ENCODE results near the gene UBALD2.
"Not testable (repeated sequence)": the region's sequence is repeated elsewhere in the genome, so short reads cannot be mapped to it uniquely, and the experiment has no call there.

UBALD2 gene

DNA sequence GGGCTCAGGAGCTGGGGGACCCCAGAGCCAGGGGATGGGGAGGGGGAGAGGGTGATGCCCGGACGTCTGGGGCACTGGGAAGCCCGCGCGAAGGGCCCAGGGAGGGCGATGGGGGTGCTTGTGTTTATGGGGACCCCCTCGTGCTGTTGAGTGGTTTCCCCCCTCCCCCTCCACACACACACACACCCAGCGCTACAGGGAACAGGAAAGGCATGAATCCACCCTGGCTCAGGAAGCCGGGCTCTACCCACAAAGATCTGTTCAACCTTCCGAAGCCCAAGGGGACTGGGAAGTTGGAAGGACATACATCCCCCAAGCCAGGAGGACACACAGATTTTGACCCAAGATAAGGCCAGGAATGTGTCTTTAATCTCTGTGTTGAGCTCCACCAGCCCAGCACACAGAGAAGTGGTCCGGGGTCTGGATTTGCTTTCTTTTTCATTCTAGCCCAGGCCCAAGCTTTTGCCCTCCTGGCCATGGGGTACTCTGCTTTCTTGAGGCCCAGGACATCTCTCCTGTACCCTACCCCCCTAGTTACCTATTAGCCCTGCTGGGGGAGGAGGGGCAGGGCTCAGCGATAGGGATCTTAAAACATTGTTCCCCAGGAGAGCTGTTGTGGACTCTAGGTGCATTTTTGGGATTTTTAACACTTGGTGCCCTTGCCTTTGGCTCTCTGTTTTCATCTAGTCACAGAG, 1.2 kb downstream of the UBALD2 start:
- no peak for DNase-seq

DNA sequence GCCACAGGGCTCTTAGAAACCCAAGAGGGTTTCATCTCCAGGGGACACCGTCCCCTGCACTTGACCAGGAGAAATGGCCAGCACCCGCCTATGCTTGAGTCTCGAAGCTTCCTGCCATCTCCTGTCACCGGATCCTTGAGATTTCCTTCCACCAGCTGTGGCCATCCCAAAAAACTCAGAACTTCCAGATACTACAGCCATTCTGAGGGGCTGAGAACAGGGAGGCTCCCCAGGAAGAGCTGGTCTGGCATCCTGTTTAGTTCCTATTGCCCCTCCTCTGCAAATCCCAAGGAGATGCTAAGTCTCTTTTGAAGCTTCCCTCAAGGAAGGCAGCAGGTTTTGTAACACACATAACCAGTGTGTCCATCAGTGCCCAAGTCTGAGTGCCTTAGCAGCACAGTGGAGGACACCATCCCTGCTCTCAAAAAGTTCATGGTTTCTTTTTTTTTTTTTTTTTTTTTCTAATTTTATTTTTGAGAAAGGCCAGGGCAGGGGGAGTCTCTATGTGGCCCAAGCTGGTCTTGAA, 2.0 kb downstream of the UBALD2 start:
- no peak for DNase-seq

DNA sequence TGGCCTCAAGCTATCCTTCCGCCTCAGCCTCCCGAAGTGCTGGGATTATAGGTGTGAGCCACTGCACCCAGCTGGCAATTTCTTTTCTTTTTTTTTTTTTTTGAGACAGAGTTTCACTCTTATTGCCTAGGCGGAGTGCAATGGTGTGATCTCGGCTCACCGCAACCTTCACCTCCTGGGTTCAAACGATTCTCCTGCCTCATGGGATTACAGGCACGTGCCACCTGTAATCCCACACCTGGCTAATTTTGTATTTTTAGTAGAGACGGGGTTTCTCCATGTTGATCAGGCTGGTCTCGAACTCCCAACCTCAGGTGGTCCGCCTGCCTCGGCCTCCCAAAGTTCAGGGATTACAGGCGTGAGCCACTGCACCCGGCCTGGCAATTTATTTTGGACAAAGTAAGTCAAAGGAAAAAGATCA, 2.4 kb downstream of the UBALD2 start:
- DNase-seq = not testable (repeated sequence)

DNA sequence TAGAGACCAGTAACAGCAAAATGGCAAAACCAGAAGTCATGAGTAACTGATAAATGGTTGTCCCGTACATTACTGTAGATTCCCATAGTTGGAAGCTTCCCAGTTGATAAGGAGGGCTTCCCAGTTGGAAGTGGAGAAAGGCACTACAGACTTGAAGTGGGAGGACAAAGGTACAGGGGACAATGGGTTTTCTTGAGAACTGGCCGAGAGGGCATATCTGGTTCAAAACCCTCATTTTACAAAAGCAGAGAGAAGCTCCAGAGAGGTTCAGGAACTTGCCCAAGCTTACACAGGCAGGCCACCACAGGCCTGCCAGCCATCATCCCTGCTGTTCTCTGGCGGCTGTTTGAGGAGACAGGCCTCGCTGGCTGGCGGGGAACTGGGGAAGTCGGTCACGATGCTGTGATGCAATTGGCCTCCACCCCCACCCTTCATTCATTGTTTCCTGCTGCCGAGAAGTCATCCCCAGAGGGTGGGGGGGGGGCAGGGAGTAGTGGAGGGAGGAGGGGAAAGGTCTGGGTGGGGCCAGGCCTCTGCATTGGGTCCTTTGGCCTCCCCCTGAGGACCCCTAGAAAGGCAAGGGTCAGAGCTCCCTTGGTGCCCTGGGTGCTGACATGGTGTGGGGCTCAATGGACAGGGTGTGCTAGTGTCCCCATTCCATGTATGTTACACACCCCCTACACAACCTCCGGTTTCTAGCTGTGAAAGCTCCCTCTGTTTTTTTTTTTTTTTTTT, 3.0 kb downstream of the UBALD2 start:
- DNase-seq = peak; percentile 89 to 92

DNA sequence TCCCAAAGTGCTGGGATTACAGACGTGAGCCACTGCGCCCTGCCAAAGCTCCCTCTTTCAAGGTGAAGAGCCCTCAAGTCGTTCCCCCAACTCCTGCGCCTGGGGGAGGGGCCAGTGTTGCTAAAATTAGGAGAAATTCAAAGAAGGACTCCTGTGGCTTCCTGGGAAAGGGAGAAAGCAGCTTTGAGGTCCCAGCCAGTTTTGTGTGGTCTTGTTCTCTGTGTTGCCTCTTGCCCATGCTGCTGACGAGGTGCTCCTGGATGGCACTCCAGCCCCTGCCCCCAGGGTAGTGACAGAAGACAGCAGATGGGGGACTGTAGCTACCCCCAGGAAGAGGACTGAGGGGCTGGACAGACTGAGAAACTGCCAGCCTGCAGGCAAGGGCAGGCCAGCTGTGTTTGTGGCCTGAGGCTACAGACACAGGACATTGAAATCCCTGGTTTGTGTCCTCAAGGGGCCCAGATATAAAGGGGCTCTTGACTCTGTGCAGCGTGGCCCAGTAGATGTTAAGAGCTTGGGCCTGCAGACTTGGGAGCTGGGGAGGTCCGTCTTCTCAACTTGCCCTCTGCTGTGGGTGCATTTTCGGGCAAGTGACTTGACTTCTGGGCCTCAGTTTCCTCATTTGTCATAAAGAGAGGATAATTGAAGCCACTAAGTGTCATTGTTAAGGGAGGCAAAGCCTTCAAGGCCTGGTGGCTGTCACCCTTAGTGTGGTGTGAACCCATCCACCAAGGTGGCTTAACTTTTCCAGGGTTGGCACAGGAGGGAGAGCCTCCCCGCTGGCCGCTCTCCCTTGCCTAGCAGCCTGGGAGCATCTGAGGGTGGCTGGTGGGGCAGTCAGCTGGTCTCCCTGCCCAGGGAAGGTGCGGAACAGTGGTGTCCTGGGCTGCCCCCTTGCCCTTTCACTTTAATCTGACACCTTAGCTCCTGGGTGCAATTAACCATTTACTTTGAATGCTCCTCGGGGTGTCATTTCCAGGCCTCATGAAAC, 4.1 kb downstream of the UBALD2 start:
- no peak for DNase-seq

DNA sequence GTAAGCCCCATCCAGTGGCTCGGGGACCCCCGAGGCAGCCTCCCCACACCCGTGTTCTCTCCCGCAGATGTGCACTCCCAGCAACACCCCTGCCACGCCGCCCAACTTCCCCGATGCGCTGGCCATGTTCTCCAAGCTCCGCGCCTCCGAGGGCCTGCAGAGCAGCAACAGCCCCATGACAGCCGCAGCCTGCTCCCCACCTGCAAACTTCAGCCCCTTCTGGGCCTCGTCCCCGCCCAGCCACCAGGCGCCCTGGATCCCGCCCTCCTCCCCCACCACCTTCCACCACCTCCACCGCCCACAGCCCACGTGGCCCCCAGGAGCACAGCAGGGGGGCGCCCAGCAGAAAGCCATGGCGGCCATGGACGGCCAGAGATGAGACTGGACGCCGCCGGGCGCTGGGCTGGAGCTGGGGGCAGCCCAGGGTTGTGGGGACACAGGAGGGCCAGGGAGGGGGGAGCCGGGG, 5.0 kb downstream of the UBALD2 start:
- DNase-seq = no peak

DNA sequence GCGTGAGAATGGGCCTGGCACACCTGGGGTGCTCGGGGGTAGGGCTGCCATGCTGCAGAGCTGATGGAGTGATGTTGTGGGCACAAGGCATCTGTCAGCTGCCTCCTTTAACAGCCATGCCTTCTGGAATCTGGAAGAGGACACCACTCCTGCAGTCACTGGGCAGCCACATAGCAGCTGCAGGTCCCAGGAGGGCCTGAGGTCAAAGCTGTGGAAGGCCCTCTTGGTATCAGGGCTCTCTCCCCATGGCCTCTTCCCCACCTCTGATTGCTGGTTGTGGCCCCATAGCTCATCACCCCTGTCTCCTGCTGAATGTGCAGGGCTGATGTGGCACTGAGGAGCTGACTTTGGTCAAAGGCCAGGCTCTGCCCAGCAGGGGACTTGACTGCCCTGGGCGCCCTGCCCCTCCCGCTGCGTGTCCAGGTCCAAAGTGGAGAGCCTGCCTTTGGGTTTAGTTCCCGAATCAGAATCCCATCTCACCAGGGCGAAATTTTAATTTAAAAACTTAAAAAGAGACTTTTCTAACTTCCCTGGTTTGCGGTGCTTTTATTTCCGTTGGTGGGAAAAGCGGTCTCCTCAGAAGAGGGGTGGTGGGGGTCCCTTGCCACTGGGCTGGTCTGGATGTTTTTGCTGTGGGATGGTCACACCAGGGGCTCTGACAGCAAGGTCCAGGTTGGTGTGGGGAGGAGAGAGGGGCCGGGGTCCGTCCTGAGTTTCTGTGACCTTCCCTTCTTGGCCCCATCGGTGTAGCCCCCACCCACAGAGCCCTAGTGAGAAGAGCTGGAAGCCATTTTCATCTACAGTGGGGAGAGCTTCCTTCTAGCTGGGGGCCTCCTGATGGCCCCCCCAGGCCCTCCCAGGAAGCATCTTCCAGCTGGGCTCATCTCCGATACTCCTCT, 5.9 kb downstream of the UBALD2 start:
- no peak for DNase-seq

DNA sequence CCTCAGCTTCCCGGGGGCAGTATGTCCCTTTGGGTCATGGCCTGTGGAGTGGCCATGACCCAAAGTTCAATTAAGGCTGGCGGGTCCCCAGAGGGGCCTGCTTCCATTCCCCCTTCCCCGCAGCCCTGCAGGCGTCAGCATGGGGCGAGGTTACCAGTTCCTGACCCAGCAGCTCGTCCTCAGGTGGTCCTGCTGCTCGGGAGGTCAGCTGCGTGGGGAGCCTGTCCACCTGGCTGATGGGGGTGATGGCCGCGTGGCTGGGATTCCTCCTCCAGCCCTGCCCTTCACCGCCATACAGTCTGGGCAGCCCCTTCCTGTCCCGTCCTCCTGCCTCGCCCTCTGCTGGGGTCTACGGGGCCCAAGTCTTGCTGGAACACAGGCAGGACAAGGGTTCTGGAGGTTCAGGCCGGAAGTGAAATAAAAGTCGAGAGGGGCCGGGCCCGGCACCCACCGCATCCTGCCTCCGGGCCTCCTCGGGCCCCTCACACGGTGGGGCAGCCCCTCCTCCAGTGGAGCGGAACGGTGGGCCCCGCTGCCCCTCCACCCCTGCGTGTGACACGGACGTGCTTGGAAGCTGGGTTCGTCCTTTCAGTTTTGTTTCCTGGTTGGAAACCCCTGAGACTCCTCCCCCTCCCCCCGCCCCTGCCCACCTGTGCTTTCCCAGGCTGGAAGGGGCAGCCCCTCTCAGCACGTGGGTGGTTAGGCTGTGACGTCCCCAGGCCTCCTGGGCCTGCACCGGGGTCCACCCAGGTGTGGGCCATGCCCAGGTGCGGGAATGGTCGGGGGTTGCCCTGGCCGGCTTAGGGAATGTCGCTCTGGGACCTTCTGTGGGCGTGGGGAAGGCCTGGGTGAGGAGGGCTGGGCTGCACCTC, 6.8 kb downstream of the UBALD2 start:
- DNase-seq = peak; percentile 67 to 78

DNA sequence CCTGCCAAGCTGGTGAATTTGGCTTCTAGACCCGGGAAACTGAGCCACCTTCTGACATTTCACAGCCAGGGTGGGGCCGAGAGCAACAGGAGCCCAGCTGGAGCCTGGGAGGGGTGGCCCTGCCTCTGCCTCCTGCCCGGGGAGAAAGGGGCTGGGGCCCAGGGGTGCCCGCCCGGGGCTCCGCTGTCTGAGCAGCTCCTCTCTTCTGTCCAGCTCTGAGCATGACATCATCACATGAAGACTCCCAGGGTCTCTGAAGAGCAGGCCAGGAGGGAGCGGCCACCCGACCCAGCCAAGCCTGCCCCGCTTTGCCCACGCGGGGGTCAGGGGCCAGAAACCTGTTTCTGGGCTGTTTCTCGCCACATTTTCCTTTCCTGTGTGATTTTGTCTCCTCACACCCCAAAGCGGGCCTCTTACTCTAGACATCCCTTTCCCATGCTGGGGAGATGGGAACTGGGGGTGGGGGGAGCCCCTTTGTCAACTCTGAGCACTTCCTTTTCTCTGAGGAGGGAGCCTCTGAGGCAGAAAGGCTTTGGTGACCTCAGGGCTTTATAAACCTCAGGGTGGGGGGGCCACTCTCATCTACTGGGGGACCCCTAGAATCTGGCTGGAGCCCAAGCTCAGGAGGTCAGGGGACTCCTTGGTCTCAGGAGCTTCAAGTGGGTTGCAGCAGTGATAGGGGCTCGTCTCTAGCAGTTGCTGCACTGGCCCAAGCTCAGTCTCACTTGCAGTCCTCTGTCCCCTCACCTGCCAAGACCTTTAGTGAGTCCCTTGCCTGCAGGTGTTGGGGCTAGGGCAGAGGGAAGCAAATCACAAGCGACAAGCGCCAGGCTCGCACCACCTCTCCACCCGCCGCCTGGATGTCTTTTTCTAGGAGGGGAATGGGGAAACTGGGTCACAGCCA, 7.6 kb downstream of the UBALD2 start:
- peak; percentile 87 for DNase-seq

DNA sequence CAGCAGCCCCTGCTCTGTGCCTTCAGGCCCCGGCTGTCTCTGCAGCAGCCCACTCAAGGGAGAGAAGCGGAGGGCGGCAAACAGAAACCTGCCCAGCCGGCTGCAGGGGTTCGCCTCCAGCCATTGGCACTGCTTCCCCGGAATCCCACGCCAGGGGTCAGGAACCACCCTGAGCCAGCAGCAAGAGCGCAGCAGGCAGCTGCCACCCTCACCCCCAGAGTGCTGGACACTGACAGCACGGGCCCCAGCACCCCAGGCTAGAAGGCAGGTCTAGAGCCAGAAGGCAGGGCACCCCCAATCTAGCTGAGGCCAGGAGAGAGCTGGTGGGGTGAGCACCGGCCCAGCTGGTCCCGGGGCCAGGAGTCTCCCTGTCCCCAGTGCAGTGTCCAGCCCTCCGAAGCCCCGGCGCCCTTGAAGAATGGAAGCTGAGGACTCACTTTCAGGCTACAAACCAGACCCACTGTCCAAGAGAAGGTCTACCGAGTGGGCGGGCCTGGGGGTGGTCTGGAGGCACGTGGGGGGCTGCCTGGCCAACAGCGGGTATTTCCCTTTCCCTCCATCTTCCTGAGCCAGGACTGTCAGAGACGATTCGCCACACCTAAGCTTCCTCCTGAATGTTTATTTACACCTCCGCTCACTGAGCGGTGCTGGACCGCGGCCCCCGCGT, 8.4 kb downstream of the UBALD2 start:
- no peak for DNase-seq

DNA sequence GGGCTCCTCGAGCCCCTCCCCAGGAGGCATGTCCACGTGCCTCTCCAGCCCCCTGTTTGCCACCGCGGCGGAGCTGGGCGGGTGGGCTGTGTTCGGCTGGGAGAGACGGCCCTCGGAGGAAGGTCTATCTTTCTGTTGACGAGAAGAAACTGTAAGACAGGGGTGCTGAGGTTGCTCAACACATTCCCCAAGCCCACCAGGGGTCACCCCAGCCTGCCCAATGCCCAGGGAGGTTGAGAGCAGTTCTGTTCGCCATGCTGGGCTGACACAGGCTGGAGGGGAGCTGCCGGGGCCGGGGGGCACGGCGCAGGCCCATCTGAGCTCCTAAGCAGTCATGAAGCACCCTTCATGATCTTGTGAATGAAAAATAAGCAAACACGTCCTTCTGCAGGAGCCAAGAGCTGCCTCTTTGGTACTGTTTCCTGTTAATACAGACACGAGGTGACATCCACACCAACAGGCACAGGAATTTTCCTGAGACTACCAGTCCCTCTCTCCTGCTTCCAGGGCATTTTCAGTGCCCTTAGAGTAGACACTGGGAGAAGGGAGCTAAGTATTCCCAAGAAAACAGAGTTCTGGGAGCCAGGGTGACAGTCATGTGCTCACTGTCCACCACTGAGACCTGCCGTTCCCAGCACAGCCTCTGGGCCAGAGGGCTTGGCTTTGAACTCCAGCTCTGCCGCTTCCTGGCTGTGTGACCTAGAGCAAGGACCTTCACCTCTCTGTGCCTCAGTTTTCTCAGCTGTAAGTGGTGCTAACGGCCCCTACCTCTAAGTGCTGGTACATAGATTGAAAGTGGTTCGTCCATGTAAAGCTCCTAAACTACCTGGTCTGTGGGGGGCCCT, 9.2 kb downstream of the UBALD2 start:
- DNase-seq = no peak

DNA sequence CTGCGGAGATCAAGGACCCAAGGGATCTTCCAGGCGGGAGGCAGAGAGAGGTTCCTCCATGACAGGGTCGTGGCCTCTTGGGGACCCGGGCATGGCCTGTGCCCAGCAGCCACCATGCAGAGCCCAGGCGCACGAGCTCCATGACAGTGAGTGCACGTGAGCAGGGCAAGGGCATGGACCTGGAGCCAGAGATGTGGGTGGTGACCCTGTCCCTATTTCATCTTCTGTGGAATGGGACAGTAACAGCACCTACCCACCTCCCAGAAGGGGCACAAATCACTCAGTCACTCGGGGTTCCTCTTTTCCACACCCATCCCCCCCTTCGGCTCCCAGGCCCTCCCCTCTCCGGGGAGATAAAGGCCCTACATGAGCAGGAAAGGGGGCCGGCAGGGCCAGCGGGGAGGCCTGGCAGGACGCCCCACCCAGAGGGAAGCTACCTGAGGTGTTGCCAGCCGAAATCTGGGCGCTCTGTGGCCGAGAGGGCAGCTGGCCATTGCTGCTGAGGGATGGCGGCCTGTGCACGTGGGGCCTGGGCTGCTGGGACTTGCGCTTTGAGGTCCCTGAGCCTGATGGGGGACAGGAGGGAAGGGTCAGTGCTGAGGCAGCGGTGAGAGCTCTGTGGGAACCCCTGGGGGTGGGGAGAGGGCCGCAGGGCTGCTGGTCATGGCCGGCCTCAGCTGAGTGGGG, 10.4 kb downstream of the UBALD2 start:
- no peak for DNase-seq

DNA sequence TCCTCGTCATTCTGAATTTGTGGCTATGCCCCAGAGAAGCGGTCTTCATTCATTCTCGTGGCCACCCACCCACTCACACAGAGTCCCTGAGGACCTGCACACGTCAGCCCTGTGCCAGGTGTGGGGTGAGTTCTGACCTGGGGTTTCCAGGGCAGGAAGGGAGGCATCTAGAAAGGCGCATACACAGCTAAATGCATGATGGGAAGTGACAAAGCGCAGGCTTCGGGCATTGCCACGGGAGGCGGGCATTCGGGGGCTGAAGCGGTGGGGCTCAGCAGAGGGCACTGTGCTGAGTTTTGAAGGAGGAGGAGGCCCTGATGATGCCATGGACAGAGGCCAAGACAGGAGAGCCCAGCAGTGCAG, 10.9 kb downstream of the UBALD2 start:
- no peak for DNase-seq

DNA sequence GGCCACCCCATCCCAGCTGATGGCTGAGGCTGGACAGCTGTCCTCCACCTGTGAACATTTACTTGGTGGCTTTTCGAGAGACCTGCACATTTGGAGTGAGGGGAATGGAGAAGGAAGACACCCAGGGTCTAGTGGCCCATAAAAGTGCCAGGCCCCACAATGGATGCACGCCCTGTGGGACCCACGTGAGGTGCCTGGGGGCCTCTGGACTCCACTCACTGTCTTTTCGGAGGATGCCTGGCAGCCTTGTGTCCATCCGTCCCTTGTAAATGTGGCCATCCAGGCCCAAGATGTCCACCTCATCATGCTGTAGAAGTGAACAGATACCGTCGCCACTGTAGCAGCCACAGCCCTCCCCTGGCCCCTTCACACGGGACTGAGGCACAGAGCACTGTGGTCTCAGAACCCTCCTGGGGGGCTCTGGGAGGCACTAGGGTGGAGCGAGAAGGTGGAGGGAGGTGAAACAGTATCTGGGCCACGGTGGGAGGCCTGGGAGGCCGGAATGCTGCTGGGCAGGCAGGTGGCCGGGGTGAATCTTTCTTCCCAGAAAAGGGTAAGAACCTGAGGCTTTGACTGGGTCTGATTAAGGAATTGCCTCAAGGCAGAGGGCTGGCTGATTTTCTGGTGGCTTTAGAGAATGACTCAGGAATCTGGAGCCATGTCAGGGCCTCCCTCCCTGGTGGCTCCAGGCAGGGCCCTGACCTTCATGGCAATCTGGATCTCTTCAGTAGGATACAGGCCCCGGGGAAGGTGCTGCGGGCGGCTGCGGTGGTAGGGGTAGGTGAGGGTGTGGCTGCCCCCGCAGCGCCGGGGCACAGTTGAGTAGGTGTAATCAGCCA, 11.5 kb downstream of the UBALD2 start:
- no peak for DNase-seq

DNA sequence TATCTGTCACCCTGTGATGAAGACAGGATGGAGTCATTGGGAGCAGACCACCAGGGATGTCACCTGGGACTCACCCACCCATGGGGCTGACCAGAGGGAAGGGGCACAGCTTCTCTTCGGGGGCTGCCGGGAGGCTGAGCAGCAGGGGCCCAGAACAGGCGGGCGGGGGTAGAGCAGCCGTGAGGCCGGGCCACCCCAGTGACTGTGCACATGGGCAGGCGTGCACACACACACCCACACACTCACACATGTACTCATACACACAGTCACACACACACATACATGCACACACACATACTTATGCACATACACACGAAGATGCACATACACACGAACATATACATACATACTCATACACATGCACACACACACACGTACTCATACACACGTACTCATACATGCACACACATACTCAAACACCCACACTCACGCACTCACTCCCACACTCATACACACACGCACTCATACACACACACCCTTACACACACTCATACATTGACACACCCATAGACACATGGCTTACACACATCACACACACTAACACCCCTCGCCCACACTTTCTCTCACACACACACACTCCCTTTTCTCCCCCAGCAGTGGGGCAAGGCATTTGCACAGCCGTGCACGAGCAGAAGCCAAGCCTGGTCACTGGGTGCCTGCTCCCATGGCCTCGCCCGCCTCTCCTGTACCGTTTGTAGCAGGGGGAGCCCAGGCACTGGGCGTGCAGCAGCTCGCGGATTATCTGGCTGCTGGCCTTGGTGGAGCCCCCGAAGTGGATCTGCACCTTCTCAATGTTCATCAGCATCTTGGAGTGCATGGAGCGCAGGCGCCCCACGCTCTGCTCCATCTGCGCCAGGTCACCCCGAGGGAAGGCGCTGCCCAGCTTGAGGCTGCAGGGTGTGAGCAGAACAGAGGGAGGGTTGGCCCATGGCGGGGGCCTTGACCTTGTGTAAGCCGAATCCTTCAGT, 12.4 kb downstream of the UBALD2 start:
- DNase-seq = no peak
